H9 (cell line): ENCODE data around the gene ADGRB3. TPM values are rescaled to one million over a fixed set of nuclear protein-coding genes. Genes with fewer than 3 reads are reported as not detected.

ENCODE experiments used
- DNase-seq: peaks from one replicate; pipeline ENCODE4 v3.0.0-alpha.2; 2017
- H2AFZ ChIP-seq: one replicate; pipeline ENCODE4 v1.6.1; 2013; ENCODE audit warnings: mild to moderate bottlenecking, low read length, control low read depth, moderate library complexity
- H2AK5ac ChIP-seq: 2 replicates; pipeline ENCODE4 v1.6.1; 2013; ENCODE audit warnings: low read length, control low read depth, mixed read lengths; ENCODE audit not compliant: insufficient read length
- H2BK120ac ChIP-seq: one replicate; pipeline ENCODE4 v1.6.1; 2013; ENCODE audit warnings: low read depth, mild to moderate bottlenecking, low read length, control low read depth, inconsistent platforms; ENCODE audit not compliant: poor library complexity, severe bottlenecking
- H2BK12ac ChIP-seq: 2 replicates; pipeline ENCODE4 v1.6.1; 2013; ENCODE audit warnings: low read length, control low read depth, mixed read lengths, low read depth; ENCODE audit not compliant: insufficient read length
- H2BK15ac ChIP-seq: 2 replicates; pipeline ENCODE4 v1.6.1; 2013; ENCODE audit warnings: low read depth, low read length, control low read depth
- H2BK20ac ChIP-seq: one replicate; pipeline ENCODE4 v1.6.1; 2013; ENCODE audit warnings: low read depth, mild to moderate bottlenecking, low read length, control low read depth, inconsistent platforms; ENCODE audit not compliant: poor library complexity, severe bottlenecking
- H2BK5ac ChIP-seq: 2 replicates; pipeline ENCODE4 v1.6.1; 2013; ENCODE audit warnings: low read length, control low read depth, mixed read lengths; ENCODE audit not compliant: insufficient read length
- H3K14ac ChIP-seq: 2 replicates; pipeline ENCODE4 v1.6.1; 2013; ENCODE audit warnings: low read length, control low read depth; ENCODE audit not compliant: insufficient read depth
- H3K18ac ChIP-seq: 2 replicates; pipeline ENCODE4 v1.6.1; 2013; ENCODE audit warnings: low read depth, mild to moderate bottlenecking, mixed read lengths, low read length, control low read depth; ENCODE audit not compliant: insufficient read length
- H3K23ac ChIP-seq: 2 replicates; pipeline ENCODE4 v1.6.1; 2013; ENCODE audit warnings: low read length, control low read depth, mixed read lengths, low read depth; ENCODE audit not compliant: insufficient read length
- H3K23me2 ChIP-seq: 2 replicates; pipeline ENCODE4 v1.6.1; 2013; ENCODE audit warnings: low read depth, mild to moderate bottlenecking, mixed read lengths, low read length, control low read depth; ENCODE audit not compliant: insufficient read length, poor library complexity, severe bottlenecking
- H3K27ac ChIP-seq: 2 replicates; pipeline ENCODE4 v1.5.1; 2013; ENCODE audit warnings: low read length, control low read depth, mixed read lengths, low read depth; ENCODE audit not compliant: insufficient read length
- H3K27me3 ChIP-seq: 2 replicates; pipeline ENCODE4 v1.6.1; 2013; ENCODE audit warnings: low read length, control low read depth, inconsistent platforms; ENCODE audit not compliant: insufficient read depth
- H3K4ac ChIP-seq: 2 replicates; pipeline ENCODE4 v1.6.1; 2013; ENCODE audit warnings: low read depth, mild to moderate bottlenecking, control low read depth, inconsistent platforms, low read length, moderate library complexity
- H3K4me1 ChIP-seq: 2 replicates; pipeline ENCODE4 v1.6.1; 2013; ENCODE audit warnings: low read length, control low read depth, inconsistent platforms; ENCODE audit not compliant: insufficient read depth
- H3K4me2 ChIP-seq: 2 replicates; pipeline ENCODE4 v1.6.1; 2013; ENCODE audit warnings: low read length, control low read depth, mixed read lengths; ENCODE audit not compliant: insufficient read length, insufficient read depth
- H3K56ac ChIP-seq: 2 replicates; pipeline ENCODE4 v1.6.1; 2013; ENCODE audit warnings: low read depth, mild to moderate bottlenecking, mixed read lengths, low read length, control low read depth; ENCODE audit not compliant: insufficient read length
- H3K79me1 ChIP-seq: 2 replicates; pipeline ENCODE4 v1.6.1; 2013; ENCODE audit warnings: low read depth, mild to moderate bottlenecking, moderate library complexity, low read length, control low read depth, inconsistent platforms; ENCODE audit not compliant: insufficient read depth, poor library complexity, severe bottlenecking
- H3K79me2 ChIP-seq: 2 replicates; pipeline ENCODE4 v1.6.1; 2013; ENCODE audit warnings: low read length, control low read depth, inconsistent platforms; ENCODE audit not compliant: insufficient read depth
- H3K9ac ChIP-seq: 2 replicates; pipeline ENCODE4 v1.6.1; 2013; ENCODE audit warnings: low read length, control low read depth, mixed read lengths; ENCODE audit not compliant: insufficient read length; ENCODE audit errors: extremely low read depth
- H3K9me3 ChIP-seq: one replicate; pipeline ENCODE4 v1.6.1; 2013; ENCODE audit warnings: low read depth, low read length, inconsistent platforms; ENCODE audit not compliant: control insufficient read depth
- H3T11ph ChIP-seq: one replicate; pipeline ENCODE4 v1.6.1; 2013; ENCODE audit warnings: mild to moderate bottlenecking, low read length, control low read depth, inconsistent platforms
- H4K20me1 ChIP-seq: one replicate; pipeline ENCODE4 v1.6.1; 2013; ENCODE audit not compliant: control insufficient read depth, insufficient read length, insufficient read depth
- H4K5ac ChIP-seq: 2 replicates; pipeline ENCODE4 v1.6.1; 2013; ENCODE audit warnings: low read depth, mild to moderate bottlenecking, mixed read lengths, low read length, control low read depth; ENCODE audit not compliant: insufficient read length
- H4K8ac ChIP-seq: replicated peaks from 2 replicates; pipeline ENCODE4 v1.6.1; 2013; ENCODE audit warnings: low read length, control low read depth, mixed read lengths, low read depth; ENCODE audit not compliant: insufficient read length
- H4K91ac ChIP-seq: 2 replicates; pipeline ENCODE4 v1.6.1; 2013; ENCODE audit warnings: low read depth, mild to moderate bottlenecking, moderate library complexity, mixed read lengths, low read length, control low read depth; ENCODE audit not compliant: insufficient read length
- H3K27ac Mint-ChIP-seq, 3 experiments: 2 replicates in 2 of 3; 3 replicates in 1 of 3; pipeline ENCODE4 v1.8.0; 2020 to 2021; ENCODE audit warnings: mixed read lengths in 3 of 3, mild to moderate bottlenecking in 1 of 3, moderate library complexity in 1 of 3
- H3K27me3 Mint-ChIP-seq: 2 replicates; pipeline ENCODE4 v1.8.0; 2021; ENCODE audit warnings: low read depth, mild to moderate bottlenecking, moderate library complexity, mixed read lengths
- H3K36me3 Mint-ChIP-seq, 3 experiments: 2 replicates in 2 of 3; 3 replicates in 1 of 3; pipeline ENCODE4 v1.8.0; 2020 to 2021; ENCODE audit warnings: low read depth in 3 of 3, mixed read lengths in 3 of 3; ENCODE audit not compliant: insufficient read depth in 1 of 3
- H3K4me1 Mint-ChIP-seq, 2 experiments: 2 replicates each; pipeline ENCODE4 v1.8.0; 2020; ENCODE audit warnings: mixed read lengths in 2 of 2
- H3K4me3 Mint-ChIP-seq, 2 experiments: 2 replicates in 1 of 2; 3 replicates in 1 of 2; pipeline ENCODE4 v1.8.0; 2020 to 2021; ENCODE audit warnings: mild to moderate bottlenecking in 2 of 2, mixed read lengths in 2 of 2, moderate library complexity in 1 of 2
- H3K9me3 Mint-ChIP-seq, 2 experiments: 2 replicates in 1 of 2; 3 replicates in 1 of 2; pipeline ENCODE4 v1.8.0; 2020; ENCODE audit warnings: mild to moderate bottlenecking in 2 of 2, mixed read lengths in 2 of 2, moderate library complexity in 1 of 2
- CTCF ChIP-seq: fragments of 200-600 bp; sonication (generic); conservative IDR thresholded peaks from 3 replicates; pipeline ENCODE4 v1.8.0; 2021; ENCODE audit warnings: antibody characterized with exemption, mild to moderate bottlenecking
- WGBS: extraction: QIAGEN DNeasy Blood & Tissue Kit; methylation state at CpG from one replicate; pipeline ENCODE4 v1.1.7; 2013; ENCODE audit warnings: missing lambda C conversion rate, low lambda C conversion rate, mixed read lengths; ENCODE audit not compliant: insufficient read length; ENCODE audit errors: extremely low coverage; 5-methylcytosine and 5-hydroxymethylcytosine counted together
- total RNA-seq: library from RNA; stranded (reverse); gene quantifications from 2 replicates; pipeline ENCODE4 v1.2.1, GENCODE V29; 2021

Gene ADGRB3
- total RNA-seq, 1 experiment from 2014 or later = 0.37 TPM

DNA sequence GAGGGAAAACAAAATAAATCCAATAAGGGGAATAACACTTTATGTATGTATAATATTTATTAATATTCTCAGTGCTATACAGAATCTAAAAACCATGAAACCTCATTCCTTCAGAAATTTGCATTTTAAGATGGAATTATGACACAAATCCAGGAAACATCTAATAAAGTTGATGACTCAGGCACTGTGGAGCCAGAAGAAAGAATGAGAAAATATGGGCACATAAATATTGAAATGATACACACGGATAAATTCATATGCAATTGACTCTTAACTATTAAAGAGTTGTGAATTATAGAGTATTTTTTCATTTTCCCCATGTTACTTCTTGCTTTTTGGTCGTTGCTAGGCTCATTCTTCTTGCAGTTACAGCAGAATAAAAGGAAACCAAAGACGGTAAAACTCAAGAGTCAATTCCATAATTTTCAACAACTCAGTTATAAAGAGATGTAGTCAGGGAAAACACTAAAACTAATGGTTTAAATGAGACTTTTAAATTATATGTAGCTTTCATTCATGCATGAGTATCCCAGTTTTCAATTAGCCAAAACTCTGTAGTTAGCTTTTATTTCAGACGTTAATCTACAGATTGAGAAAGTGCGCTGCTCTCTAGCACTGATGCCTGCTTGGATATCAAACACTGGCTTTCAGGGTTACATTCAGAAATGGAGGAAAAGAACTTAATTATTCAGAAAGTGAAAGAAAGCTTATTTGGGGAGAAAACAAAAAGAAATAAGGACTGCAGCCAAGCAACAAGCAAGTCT is 95.4 kb downstream of the ADGRB3 start:
- Histone ChIP-seq H2BK20ac (no peak overlapping the region), H3K14ac (no peak overlapping the region), H3K27ac (no peak overlapping the region), H2AFZ (no peak overlapping the region), H3K4ac (no peak overlapping the region), H3K79me1 (no peaks in the 10 kb centered on the region), H3K4me2 (no peak overlapping the region), H2BK5ac (no peak overlapping the region), H3K23me2 (no peaks in the 10 kb centered on the region), H2BK120ac (no peak overlapping the region), H3K27me3 (no peaks in the 10 kb centered on the region), H3K9ac (no peak overlapping the region), H2BK15ac (no peak overlapping the region), H4K20me1 (no peaks in the 10 kb centered on the region), H3K56ac (no peak overlapping the region), H4K8ac (no peak overlapping the region), H3K79me2 (no peaks in the 10 kb centered on the region), H2BK12ac (no peak overlapping the region), H4K5ac (no peak overlapping the region), H4K91ac (no peak overlapping the region), H2AK5ac (no peak overlapping the region), H3K23ac (no peak overlapping the region), H3K18ac (no peak overlapping the region), H3K9me3 (no peaks in the 10 kb centered on the region), H3T11ph (no peak overlapping the region), H3K4me1 (no peaks in the 10 kb centered on the region)
- Mint-ChIP-seq H3K4me3 (no peak overlapping the region), H3K9me3 (no peaks in the 10 kb centered on the region), H3K27ac (no peak overlapping the region), H3K27me3 (no peaks in the 10 kb centered on the region), H3K36me3 (no peaks in the 10 kb centered on the region), H3K4me1 (no peaks in the 10 kb centered on the region)
- whole genome bisulfite sequencing = no CpG with 5 or more reads among the region's 5 CpGs
- no peak for TF ChIP-seq CTCF
- DNase-seq = no peak
